GM10847 (cell line): ENCODE results near the gene DYSF.

Experiments used
- POLR2A ChIP-seq: IDR thresholded peaks from 2 replicates; pipeline ENCODE4 v1.6.1; 2011; ENCODE audit not compliant: insufficient read length; ENCODE audit errors: extremely low read depth

Gene DYSF

DNA sequence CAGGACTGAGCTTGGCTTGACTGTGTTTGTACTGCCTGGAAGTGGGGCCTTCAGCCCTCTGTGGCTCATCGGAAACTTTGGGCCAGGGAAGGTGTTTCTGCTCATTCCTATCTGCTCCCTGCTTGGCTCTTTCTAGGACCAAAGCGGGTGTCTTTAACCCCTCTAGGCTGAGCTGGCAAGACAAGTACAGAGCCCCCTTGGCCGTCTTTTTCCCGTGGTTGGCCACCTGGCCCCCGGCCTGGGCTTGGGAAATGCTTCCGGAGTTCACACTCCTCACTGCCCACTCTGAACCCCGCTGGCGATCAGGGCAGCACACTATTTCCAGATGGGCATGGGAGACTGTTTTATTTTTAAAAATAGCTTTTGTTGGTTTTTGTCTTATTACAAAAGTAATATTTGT, 243.0 kb downstream of the DYSF start:
- TF ChIP-seq POLR2A = no peak

GRCh38 chr2:71697106-71698004, 244.0 kb downstream of the DYSF start:
- no peak for TF ChIP-seq POLR2A

- TF ChIP-seq POLR2A = no peak
These were observed 246.1 kb downstream of the DYSF start for GRCh38 chr2:71699428-71699827.

DNA sequence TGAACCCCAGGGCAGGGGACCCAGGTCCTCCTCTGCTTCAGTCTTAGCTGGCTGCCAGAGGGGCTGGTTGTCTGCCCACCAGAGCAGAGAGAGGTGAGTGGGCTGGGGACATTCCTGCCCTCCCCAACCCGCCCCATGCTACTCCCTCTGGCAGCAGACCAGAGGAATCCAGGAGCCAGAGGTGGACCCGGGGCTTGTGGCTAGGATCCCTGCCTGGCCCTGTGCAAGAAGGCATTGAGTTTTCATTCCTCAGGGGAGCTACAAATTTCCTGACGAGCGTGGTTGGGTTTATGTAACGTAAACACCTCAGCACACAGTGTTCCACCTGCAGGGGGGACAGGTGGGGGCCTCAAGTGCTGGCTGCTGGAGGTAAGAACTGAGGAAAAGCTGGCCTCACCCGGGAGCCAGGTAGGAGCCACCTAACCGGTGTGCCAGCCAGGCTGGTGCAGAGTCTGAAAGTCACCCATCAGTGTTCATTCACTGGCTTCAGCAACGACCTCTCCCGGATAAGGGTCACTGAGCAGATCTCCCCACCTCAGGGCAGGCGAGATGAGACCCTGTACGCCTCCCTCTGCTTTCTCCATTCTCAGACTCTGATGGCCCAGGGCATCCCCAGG, 246.8 kb downstream of the DYSF start:
- TF ChIP-seq POLR2A = no peak

GRCh38 chr2:71700658-71701397, 247.5 kb downstream of the DYSF start:
- no peak for TF ChIP-seq POLR2A

DNA sequence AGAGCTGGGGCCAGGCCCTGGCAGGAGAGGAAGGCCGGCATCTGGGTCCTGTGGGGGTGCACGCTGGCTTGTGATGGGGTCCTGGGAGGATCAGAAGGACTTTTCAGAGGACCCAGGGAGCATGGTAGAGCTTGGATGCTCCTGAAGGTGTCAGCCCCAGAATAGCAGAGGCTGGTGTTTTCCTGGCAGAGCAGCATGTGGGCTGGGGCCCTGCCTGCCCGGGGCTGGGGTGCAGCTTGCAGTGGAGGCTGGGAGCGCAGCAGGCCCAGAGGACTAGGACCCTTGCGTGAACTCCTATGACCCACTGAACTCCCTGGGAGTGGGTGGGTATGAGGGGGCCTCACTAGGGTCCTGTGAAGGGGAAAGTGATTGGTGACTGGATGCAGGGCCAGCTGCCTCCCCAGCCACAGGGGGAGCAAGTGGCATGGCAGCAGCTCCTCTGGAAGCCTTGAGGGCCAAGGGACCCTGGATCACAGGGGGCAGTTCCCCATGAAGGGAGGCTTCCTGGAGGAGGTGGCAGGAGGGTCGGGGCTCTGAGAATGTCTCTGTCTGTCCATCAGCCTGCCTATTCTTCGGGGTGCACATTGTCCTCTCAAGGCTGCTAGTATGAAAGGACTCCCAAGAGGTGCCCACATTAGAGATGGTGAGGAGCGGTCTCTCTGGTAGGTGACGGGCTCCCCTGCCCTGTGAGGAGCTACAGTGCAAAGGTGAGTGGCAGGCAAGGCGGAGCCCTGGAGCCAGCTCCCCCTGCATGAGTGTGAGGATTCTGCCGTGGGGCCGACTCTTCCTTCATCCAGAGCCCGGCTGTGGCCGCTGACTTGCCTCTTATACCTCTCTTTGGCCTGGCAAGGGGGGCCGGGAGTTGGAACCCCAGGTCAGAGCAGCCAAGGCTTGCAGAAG, 249.0 kb downstream of the DYSF start:
- no peak for TF ChIP-seq POLR2A

- TF ChIP-seq POLR2A = no peak
These were observed 249.9 kb downstream of the DYSF start for GRCh38 chr2:71702971-71703898.

DNA sequence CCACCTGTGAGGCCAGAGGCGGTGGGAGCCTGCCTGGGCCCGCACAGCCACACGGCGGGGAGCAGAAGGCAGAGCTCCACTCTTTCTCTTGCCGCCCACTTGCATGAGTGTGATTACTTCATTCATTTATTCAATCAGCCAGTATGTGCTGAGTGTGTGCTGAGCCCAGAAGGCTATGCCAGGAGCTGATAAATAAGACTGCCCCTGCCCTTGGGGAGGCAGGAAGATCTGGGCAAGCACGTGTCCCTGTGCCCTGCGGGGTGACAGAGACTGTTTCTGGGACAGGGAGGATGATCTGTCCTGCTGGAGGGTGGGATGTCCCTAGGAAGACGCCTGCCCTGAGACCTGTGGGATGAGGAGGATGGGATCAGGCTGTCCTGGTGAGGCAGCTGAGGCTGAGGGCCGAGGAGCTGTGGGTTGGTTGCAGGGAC, 250.8 kb downstream of the DYSF start:
- TF ChIP-seq POLR2A = no peak

GRCh38 chr2:71704688-71705087, 251.3 kb downstream of the DYSF start:
- no peak for TF ChIP-seq POLR2A

DNA sequence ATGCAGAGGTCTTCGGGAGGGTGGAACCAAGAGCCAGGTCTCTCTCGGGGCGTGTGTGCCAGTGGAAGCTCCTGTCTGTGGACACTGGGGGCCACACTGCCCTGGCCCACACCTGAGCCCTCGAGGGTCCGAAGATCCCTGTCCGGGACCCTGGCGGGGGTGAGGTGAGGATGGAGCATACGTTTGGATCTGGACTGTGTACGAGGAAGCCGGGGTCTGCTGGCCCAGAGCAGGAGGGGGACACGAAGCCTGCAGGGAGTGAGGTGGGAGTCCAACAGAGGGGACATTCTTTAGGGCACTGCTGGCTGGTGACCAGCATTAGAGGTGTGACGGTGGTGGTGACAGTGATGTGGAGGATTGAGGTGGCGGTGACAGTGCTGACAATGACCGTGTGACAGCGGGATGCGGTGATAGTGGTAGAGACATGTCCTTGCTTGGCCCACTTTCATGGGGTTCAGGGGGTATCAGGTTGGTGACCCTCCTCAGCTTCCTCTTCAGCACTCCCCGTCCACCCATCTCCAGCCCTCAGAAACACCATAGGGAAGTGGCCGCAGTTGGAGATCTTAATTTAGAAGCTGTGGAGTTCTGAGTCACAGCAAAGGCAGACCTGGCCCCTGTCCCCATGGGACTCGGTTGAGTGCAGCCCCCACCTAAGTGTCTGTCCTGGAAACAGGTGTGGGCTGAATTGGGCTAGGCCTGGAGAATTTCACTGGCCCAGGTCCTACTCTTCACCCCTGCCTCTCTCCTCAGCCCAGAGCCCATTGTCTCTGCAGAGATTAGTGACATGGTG, 252.0 kb downstream of the DYSF start:
- no peak for TF ChIP-seq POLR2A

DNA sequence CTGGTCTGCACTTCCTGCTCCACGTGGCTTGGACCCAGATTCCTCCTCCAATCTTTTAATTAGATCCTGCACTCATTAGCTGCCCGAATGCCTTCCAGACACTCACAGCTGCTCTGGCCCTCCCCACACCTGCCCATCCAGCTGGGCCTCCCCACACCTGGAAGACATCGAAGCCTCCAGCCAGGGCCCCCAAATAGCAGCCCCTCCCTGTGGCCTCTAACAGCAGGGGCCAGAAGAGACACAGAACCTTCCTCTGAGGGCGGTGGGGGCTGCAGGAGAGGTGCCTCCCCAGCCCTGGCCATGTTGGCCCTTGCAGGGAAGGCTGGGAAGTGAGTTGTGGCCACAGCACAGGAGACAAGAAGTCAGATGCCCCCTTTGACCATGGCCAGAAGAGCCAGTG, 252.8 kb downstream of the DYSF start:
- no peak for TF ChIP-seq POLR2A

GRCh38 chr2:71706836-71707235, 253.5 kb downstream of the DYSF start:
- TF ChIP-seq POLR2A = no peak
